ENCODE results near the gene INTU. TPM values are rescaled to one million over a fixed set of nuclear protein-coding genes. Genes with fewer than 3 reads are reported as not detected.
"Not testable (repeated sequence)": the region's sequence is repeated elsewhere in the genome, so short reads cannot be mapped to it uniquely, and the experiment has no call there.

Gene INTU
- total RNA-seq, 2 donors from 2014 or later: 0.05 to 0.15 TPM

DNA sequence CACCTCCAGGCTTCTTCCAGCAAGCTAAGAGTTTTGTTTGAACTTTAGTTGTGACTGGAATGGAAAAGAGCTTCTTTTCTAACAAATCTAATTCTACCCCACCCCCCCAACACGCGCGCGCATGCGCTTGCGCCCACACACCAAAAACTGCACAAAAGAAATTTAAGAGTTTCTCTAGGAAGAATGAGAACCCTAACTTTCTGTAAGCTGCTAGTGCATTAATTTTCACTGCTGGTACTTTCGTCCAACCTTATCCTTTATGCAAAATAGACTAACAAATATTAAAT is 9.0 kb upstream of the INTU start:
- Mint-ChIP-seq H3K27ac (no peak overlapping the region), H3K36me3 (ENCODE audit: low read depth) (no peaks in the 10 kb centered on the region), H3K9me3 (peaks cover 2% of the 10 kb centered on the region), H3K4me3 (peak overlapping the region; percentile 50), H3K4me1 (no peaks in the 10 kb centered on the region), H3K27me3 (peaks cover 46% of the 10 kb centered on the region)
- no peak for ATAC-seq (replicated peaks)

DNA sequence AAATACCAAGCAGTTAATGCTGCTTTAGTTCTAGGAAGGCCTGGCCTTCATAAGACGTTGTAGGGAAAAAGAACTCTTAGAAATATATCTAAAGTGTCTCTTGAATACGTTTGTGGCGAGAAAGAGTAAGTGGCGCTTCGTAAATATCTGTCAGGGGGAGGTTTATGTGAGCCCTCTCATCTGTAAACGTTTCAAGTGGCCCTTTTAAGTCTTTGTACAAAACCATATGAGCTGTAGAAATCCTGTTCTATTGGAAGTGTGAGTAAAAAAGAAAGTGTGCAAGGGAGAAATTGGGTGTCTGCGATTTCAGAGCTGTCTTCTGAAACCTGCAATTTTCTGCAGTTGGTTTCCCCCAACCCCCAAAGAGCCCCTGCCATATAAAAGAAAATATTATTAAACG is 8.6 kb upstream of the INTU start:
- Mint-ChIP-seq H3K27me3 (peaks cover 42% of the 10 kb centered on the region), H3K36me3 (ENCODE audit: low read depth) (no peaks in the 10 kb centered on the region), H3K4me3 (no peak overlapping the region), H3K9me3 (no peaks in the 10 kb centered on the region), H3K27ac (no peak overlapping the region), H3K4me1 (no peaks in the 10 kb centered on the region)
- no peak for ATAC-seq (replicated peaks)

DNA sequence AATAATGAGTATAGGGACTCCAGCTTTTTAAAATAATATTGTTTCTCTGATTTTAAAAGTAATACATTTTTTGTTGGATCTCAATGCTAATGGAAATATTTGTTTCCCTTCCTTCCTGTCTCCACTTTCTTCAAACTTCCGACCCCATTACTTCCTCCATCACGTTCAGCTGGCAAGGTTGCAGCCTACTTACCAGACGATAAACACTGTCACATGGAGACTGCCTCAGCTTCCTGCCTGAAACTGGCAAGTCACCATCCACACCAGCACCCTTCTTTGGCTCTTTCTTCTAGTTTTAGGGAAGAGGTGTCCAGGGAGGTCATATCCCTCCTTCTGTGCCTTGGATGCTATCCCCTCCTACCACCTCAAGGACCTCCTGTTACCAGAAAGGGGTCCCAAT is 3.4 kb upstream of the INTU start:
- peaks cover 50% of the 10 kb centered on the region for H3K27me3 Mint-ChIP-seq
- ATAC-seq (replicated peaks): no peak
- no peak overlapping the region for H3K4me3 Mint-ChIP-seq
- no peak overlapping the region for H3K27ac Mint-ChIP-seq
- no peaks in the 10 kb centered on the region for H3K9me3 Mint-ChIP-seq
- no peaks in the 10 kb centered on the region for H3K36me3 Mint-ChIP-seq (ENCODE audit: low read depth)
- H3K4me1 Mint-ChIP-seq: peaks cover 8% of the 10 kb centered on the region

DNA sequence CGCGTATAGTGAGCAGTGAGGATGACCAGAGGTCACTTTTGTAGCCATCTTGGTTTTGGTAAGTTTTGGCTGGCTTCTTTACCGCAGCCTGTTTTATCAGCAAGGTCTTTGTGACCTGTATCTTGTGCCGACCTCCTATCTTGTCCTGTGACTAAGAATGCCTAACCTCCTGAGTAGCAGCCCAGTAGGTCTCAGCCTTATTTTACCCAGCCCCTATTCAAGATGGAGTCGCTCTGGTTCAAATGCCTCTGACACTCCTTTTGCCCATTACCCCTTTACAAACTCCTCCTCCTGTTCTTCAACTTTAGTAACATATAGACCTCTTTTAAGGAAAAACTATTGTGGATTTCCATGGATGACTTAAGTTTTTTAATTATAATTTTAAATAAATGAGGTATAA is 2.6 kb upstream of the INTU start:
- no peak overlapping the region for H3K27ac Mint-ChIP-seq

DNA sequence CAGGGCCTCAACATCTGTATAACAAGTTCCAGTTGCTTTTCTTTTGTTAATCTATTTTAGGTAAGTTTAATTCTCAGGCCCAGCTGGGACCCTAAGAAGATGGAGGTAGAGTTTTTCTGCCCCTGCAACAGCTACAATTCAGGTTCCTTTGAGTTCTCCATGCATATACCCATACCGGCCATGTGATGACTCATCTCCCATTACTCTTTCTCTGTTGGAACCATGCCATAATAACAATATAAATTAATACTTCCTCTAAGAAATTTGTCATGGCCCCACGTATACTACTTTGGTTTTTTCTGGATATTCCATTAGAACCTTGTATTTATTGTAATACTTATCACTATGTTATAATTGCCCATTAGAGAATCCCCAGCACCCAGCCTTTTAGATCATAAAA is 1.3 kb upstream of the INTU start:
- Mint-ChIP-seq H3K4me1 (peaks cover 8% of the 10 kb centered on the region), H3K9me3 (no peaks in the 10 kb centered on the region), H3K36me3 (ENCODE audit: low read depth) (no peaks in the 10 kb centered on the region), H3K4me3 (no peak overlapping the region), H3K27ac (no peak overlapping the region), H3K27me3 (peaks cover 55% of the 10 kb centered on the region)
- ATAC-seq (replicated peaks): no peak

More for the DNA sequence above, 2.6 kb upstream of the INTU start:
- Mint-ChIP-seq H3K4me1 (peaks cover 8% of the 10 kb centered on the region), H3K9me3 (no peaks in the 10 kb centered on the region), H3K36me3 (ENCODE audit: low read depth) (no peaks in the 10 kb centered on the region), H3K4me3 (no peak overlapping the region), H3K27me3 (peaks cover 51% of the 10 kb centered on the region)
- no peak for ATAC-seq (replicated peaks)

DNA sequence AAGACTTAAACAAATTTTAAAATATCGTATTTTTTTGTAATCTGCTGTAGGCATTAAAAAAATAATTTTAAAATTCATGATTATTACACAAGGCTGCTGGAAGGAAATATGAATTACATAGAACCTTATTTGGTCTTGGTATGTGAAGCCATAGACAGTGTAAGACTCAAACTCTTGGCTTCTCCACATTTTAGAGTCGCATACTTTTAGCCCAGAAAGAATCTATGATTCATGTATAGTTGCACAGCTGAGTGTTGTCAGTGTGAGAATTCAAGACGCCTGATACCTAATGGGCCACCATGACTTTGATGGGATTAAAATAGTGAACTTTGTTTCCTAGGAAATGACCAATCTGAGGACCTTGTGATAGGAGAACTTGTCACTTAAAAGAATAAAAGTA is 1.4 kb downstream of the INTU start:
- peaks cover 6% of the 10 kb centered on the region for H3K9me3 Mint-ChIP-seq
- H3K4me1 Mint-ChIP-seq: peaks cover 8% of the 10 kb centered on the region
- peaks cover 53% of the 10 kb centered on the region for H3K27me3 Mint-ChIP-seq
- no peaks in the 10 kb centered on the region for H3K36me3 Mint-ChIP-seq (ENCODE audit: low read depth)
- no peak overlapping the region for H3K27ac Mint-ChIP-seq
- ATAC-seq (replicated peaks): no peak
- H3K4me3 Mint-ChIP-seq: peak overlapping the region; percentile 89

DNA sequence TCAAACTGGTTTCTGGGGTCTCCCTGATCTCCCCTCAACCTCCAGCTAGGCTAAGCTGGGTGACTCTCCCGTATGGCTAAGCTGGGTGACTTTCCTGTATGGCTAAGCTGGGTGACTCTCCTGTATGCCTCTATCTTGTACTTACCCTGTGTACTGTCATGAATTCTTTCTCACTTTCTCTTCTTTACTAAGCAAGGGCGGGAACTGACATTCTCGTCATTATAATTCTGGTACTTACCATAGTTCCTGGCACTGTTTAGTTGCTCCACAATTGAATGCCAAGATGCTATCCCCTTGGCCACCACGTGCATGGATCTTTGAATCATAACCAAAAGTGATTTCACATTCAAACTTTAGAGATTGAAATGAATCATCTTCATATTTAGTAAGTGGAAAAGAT is 8.8 kb downstream of the INTU start:
- no peaks in the 10 kb centered on the region for H3K4me1 Mint-ChIP-seq
- H3K4me3 Mint-ChIP-seq: no peak overlapping the region
- H3K27ac Mint-ChIP-seq: no peak overlapping the region
- H3K9me3 Mint-ChIP-seq: peaks cover 6% of the 10 kb centered on the region
- peaks cover 30% of the 10 kb centered on the region for H3K27me3 Mint-ChIP-seq
- ATAC-seq (replicated peaks): peak; percentile 54
- H3K36me3 Mint-ChIP-seq (ENCODE audit: low read depth): no peaks in the 10 kb centered on the region

DNA sequence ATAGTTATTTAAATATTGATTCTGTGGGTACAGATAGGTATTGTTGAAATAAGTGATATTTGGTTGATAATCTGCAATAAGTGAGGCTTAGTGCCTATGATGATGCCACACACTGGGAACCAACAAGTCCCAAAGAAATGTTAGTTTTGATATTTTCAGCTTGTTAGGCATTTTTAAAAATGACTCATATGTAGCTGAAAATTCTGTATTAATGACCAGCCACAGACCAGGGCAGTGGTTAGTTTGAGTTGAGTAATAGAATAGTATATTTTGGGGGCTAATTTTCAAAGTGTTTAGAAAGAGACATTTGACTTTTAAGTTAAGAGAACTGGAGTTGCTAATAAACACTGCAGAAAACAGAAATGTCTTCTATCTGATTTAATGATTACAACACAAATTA is 9.4 kb downstream of the INTU start:
- ATAC-seq (replicated peaks): no peak
- no peak overlapping the region for H3K4me3 Mint-ChIP-seq
- peaks cover 4% of the 10 kb centered on the region for H3K9me3 Mint-ChIP-seq
- no peaks in the 10 kb centered on the region for H3K4me1 Mint-ChIP-seq
- no peak overlapping the region for H3K27ac Mint-ChIP-seq
- H3K27me3 Mint-ChIP-seq: peaks cover 25% of the 10 kb centered on the region
- H3K36me3 Mint-ChIP-seq (ENCODE audit: low read depth): no peaks in the 10 kb centered on the region

DNA sequence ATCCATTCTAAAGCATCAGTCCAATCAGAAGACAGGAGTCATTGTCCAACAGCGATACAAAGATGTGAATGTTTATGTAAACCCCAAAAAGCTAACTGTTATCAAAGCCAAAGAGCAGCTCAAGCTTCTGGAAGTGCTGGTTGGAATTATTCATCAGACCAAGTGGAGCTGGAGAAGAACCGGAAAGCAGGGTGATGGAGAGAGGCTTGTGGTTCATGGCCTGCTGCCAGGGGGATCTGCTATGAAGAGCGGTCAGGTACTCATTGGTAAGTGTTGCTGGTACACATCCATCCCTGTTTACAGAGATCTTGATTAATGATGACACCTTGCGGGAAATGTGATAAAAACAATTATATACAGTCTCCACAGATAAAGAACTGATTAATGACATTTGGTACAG is 11.0 kb downstream of the INTU start:
- Mint-ChIP-seq H3K36me3 (ENCODE audit: low read depth) (no peaks in the 10 kb centered on the region), H3K27ac (no peak overlapping the region), H3K4me3 (no peak overlapping the region), H3K4me1 (no peaks in the 10 kb centered on the region), H3K9me3 (no peaks in the 10 kb centered on the region), H3K27me3 (peaks cover 22% of the 10 kb centered on the region)
- ATAC-seq (replicated peaks): no peak

DNA sequence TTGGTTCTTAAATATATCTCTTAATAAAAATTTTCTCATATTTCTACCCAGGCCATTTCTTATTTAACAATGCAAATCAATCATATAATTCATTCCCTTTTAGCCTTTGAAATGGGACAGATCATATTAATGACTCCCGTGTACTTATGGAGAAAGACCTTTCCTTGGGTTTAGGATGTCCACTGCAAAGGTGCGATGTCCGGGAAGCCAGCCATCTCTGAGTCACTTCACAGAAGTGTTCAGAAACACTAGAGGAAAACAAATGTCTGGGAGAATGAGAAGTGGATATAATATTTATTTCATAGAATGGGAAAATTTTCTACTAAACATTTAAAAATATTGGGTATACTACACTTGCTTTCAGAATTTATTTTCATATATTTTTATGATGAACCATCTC is 15.3 kb downstream of the INTU start:
- ATAC-seq (replicated peaks): no peak
- Mint-ChIP-seq H3K9me3 (no peaks in the 10 kb centered on the region), H3K4me1 (no peaks in the 10 kb centered on the region), H3K36me3 (ENCODE audit: low read depth) (no peaks in the 10 kb centered on the region), H3K27me3 (peaks cover 7% of the 10 kb centered on the region), H3K4me3 (no peak overlapping the region), H3K27ac (no peak overlapping the region)

DNA sequence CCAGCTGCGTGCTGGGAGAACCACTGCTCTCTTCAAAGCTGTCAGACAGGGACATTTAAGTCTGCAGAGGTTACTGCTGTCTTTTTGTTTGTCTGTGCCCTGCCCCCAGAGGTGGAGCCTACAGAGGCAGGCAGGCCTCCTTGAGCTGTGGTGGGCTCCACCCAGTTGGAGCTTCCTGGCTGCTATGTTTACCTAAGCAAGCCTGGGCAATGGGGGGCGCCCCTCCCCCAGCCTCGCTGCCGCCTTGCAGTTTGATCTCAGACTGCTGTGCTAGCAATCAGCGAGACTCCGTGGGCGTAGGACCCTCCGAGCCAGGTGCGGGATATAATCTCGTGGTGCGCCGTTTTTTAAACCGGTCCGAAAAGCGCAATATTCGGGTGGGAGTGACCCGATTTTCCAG is 22.8 kb downstream of the INTU start:
- not testable (repeated sequence) for H3K36me3 Mint-ChIP-seq (ENCODE audit: low read depth); H3K4me3 Mint-ChIP-seq; H3K4me1 Mint-ChIP-seq; H3K27me3 Mint-ChIP-seq; H3K27ac Mint-ChIP-seq; ATAC-seq (replicated peaks); H3K9me3 Mint-ChIP-seq

DNA sequence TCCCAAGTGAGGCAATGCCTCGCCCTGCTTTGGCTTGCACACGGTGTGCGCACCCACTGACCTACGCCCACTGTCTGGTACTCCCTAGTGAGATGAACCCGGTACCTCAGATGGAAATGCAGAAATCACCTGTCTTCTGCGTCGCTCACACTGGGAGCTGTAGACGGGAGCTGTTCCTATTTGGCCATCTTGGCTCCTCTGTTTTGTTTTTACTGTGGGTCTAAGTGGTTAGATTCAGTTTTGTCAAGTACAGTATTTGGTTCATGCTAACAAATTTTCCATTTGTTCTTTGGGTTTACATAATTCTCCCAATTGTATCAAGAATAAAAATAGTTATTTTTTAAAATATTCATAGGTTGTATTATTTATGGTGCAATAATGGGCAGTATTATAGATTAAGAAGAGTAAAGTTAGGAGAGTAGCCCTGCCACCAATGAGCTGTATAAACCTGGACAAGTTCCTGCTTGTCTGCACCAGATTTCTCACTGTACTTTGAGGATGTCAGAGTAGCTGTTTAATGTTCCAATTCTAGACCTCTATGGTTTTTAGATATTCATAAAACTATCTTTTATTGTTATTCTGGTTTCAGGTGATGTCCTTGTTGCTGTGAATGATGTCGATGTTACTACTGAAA is 23.4 kb downstream of the INTU start:
- Mint-ChIP-seq H3K27me3 (peaks cover 3% of the 10 kb centered on the region), H3K27ac (no peak overlapping the region), H3K4me1 (no peaks in the 10 kb centered on the region), H3K36me3 (ENCODE audit: low read depth) (no peaks in the 10 kb centered on the region), H3K9me3 (no peaks in the 10 kb centered on the region), H3K4me3 (no peak overlapping the region)
- no peak for ATAC-seq (replicated peaks)

DNA sequence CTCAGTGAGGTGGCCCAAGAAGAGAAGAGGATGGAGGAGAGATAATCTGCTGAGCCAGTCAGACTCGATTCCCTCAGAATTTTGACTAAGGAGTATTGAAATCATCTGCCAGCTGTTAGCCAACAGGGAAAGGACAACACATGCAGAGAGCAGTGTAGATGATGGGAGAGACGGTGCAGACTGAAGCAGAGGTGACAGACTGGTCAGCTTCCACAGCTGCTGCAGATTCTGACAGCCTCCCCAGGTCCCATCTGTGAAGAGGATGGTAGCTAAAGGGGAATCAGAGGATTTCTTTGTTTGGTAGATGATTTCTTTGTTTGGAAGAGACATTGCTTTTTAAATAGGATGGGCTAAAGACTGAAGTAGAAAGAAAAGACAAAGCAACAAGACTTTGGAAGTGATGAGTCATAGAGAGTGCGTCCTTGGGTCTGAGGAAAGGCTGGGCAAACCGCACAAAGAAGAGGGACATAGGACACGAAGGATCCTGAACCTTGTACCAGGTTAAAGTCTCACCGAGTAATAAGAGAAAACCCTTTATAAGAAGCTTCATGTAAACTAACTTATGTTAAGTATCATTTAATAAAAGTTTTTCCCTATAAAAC is 27.6 kb downstream of the INTU start:
- H3K36me3 Mint-ChIP-seq (ENCODE audit: low read depth): no peaks in the 10 kb centered on the region
- no peak overlapping the region for H3K4me3 Mint-ChIP-seq
- no peak overlapping the region for H3K27ac Mint-ChIP-seq
- no peaks in the 10 kb centered on the region for H3K4me1 Mint-ChIP-seq
- H3K9me3 Mint-ChIP-seq: no peaks in the 10 kb centered on the region
- peaks cover 12% of the 10 kb centered on the region for H3K27me3 Mint-ChIP-seq
- no peak for ATAC-seq (replicated peaks)

DNA sequence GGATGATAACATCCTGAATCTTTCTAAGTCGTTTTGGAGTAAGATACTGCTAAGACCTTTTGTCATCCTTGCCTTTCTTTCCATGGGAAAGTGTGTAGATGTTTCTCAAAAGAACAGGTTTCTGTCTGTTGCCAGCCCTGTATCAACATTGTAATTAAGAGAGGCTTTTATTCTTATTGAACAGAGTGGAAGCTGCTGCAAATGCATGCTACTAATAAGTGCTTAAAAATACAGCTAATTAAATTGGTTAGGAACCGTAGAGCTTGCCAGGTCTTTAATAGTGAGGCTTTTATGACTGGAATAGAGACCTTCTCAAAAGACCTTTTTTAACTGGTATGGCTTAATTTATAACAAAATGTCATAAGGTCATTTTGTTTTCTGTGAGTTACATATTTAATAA is 34.4 kb downstream of the INTU start:
- no peak overlapping the region for H3K27ac Mint-ChIP-seq
- ATAC-seq (replicated peaks): no peak
- H3K4me1 Mint-ChIP-seq: no peaks in the 10 kb centered on the region
- no peaks in the 10 kb centered on the region for H3K9me3 Mint-ChIP-seq
- H3K27me3 Mint-ChIP-seq: peaks cover 8% of the 10 kb centered on the region
- H3K4me3 Mint-ChIP-seq: no peak overlapping the region
- H3K36me3 Mint-ChIP-seq (ENCODE audit: low read depth): no peaks in the 10 kb centered on the region

DNA sequence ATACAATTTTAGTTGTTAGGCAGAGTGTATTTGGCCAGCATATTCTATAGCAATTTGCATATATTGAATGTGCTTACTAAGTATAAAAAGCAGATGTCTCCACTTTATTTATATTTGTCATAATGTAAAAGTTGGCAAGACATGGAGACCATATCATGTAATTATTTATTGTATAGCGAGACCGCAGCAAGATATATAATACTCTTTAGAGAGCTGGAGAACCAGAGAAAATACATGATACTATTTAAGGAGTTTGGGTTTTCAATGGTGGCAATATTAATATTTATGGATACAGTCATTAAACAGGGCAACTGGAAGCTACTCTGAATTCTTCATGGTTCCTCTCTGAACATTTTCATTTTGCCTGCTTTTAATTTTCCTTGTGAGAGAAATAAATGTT is 35.0 kb downstream of the INTU start:
- no peak overlapping the region for H3K27ac Mint-ChIP-seq
- peaks cover 8% of the 10 kb centered on the region for H3K27me3 Mint-ChIP-seq
- H3K36me3 Mint-ChIP-seq (ENCODE audit: low read depth): no peaks in the 10 kb centered on the region
- no peaks in the 10 kb centered on the region for H3K9me3 Mint-ChIP-seq
- ATAC-seq (replicated peaks): no peak
- H3K4me1 Mint-ChIP-seq: no peaks in the 10 kb centered on the region
- H3K4me3 Mint-ChIP-seq: no peak overlapping the region

DNA sequence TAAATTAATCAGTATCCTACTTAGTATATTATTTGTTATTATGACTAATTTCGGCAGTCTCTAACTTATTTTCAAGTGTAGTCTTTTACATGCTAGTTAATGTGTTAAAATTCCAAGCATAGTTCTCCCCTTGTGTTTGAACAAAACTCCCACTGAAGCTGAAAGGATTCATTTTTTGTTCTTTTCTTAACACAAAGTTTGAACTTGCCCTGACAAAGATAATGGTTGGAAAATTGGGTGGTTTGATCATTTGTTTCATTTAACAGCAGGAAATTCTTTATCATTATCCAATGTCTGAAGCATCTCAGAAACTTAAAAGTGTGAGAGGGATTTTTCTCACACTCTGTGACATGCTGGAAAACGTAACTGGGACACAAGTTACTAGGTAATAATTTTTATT is 36.0 kb downstream of the INTU start:
- Mint-ChIP-seq H3K4me3 (no peak overlapping the region), H3K4me1 (no peaks in the 10 kb centered on the region), H3K27me3 (peaks cover 8% of the 10 kb centered on the region), H3K27ac (no peak overlapping the region), H3K9me3 (no peaks in the 10 kb centered on the region), H3K36me3 (ENCODE audit: low read depth) (no peaks in the 10 kb centered on the region)
- no peak for ATAC-seq (replicated peaks)

Measured in activated T-helper 17 cell treated with anti-CD3 and anti-CD28 coated beads, Interleukin-2, amount 50 U/mL, for 72 hours (primary cell).